Ovary (tissue), 9 donors: ENCODE results near the gene FUT4. TPM values are rescaled to one million over a fixed set of nuclear protein-coding genes. Genes with fewer than 3 reads are reported as not detected.

Experiments used
- DNase-seq, 5 donors: peaks; one replicate each; pipeline ENCODE4 v3.0.0-alpha.2; 2019 to 2020
- H3K27ac ChIP-seq, 2 donors: fragments of 200-600 bp; one replicate each; pipeline versions ENCODE4 v1.5.1 to v1.8.0; 2019 to 2022
- H3K27me3 ChIP-seq: fragments of 200-600 bp; one replicate; pipeline ENCODE4 v1.8.0; 2022
- H3K36me3 ChIP-seq: fragments of 200-600 bp; sonication (generic); one replicate; pipeline ENCODE4 v1.5.1; 2019
- H3K4me1 ChIP-seq: one replicate; pipeline ENCODE4 v1.8.1; 2013; ENCODE audit warnings: mild to moderate bottlenecking, moderate library complexity; ENCODE audit not compliant: insufficient read depth
- H3K4me3 ChIP-seq: fragments of 200-600 bp; sonication (generic); one replicate; pipeline ENCODE4 v1.5.1; 2017
- H3K9me3 ChIP-seq, 2 donors: fragments of 200-600 bp in 1 of 2; sonication (generic) in 1 of 2; one replicate each; pipeline versions ENCODE4 v1.5.1 to v1.8.1; 2013 to 2019; ENCODE audit warnings: mild to moderate bottlenecking in 1 of 2, moderate library complexity in 1 of 2
- CTCF ChIP-seq, 3 donors: fragments of 450-650 bp in 2 of 3; fragments of 200-600 bp in 1 of 3; IDR thresholded peaks; one replicate each; pipeline versions ENCODE4 v1.5.1 to v1.8.0; 2016 to 2022; ENCODE audit warnings: antibody characterized with exemption in 3 of 3, mild to moderate bottlenecking in 1 of 3
- EP300 ChIP-seq: sonication (generic); formaldehyde crosslinking; IDR thresholded peaks from one replicate; pipeline ENCODE4 v1.6.1; 2017; ENCODE audit warnings: antibody characterized with exemption
- POLR2A ChIP-seq: fragments of 450-650 bp; IDR thresholded peaks from one replicate; pipeline ENCODE4 v1.6.1; 2017; ENCODE audit warnings: antibody characterized with exemption, mild to moderate bottlenecking, moderate library complexity
- WGBS, 3 donors: extraction: QIAGEN DNeasy Blood & Tissue Kit in 1 of 3; methylation state at CpG; one replicate each; pipeline versions ENCODE4 v1.1.5 to v1.1.7; 2013 to 2017; 5-methylcytosine and 5-hydroxymethylcytosine counted together
- intact Hi-C, 4 donors: fragments of 100-400 bp; cut with DNase I; formaldehyde crosslinking; loops; one replicate each; pipeline versions ENCODE4 v1.11.0 to v1.15.1; 2022 to 2023
- polyA plus RNA-seq, 2 donors: library from polyadenylated mRNA; stranded (reverse); fragments of 200-250 nt in 1 of 2; fragments of 350-450 nt in 1 of 2; fragmentation: Illumina TruSeq in 1 of 2; extraction: RNeasy Lipid Tissue Mini Kit (QIAGEN cat#74804) in 1 of 2; gene quantifications; one replicate each; pipeline ENCODE4 v1.2.3, GENCODE V29; 2013 to 2014
- total RNA-seq, 7 donors: library from RNA; depleted of rRNA in 2 of 7; stranded (reverse); fragments of >200 nt in 2 of 7; fragmentation: NEBNext Ultra II Directional in 3 of 7; extraction: Animal tissue kit (Norgen Biotek cat#: 25700) in 3 of 7; gene quantifications; one replicate each; pipeline versions ENCODE4 v1.1.0 to v1.2.4, GENCODE V29; 2016 to 2023
- donor health status: DM: no; HTN: no; CAD: no; lungs with moderate emphysema.
- donor health status: DM: no; HTN: no; CAD: no.
- donor health status: Bipolar disorder and iron deficiency.
- donor health status: DM: yes; HTN: yes; CAD: no.
- donor health status: DM: no; HTN: no; CAD: no.
- donor health status: DM: yes; HTN: yes; CAD: no.

FUT4 gene
- total and polyA plus RNA-seq, 9 donors = 2.7 to 7.3 (median 5.7) TPM

GRCh38 chr11:94557421-94557820 lies 13.7 kb downstream of the FUT4 start:
- DNase-seq = no peak
- no peaks in the 10 kb centered on the region for H3K27me3 ChIP-seq
- no peak for TF ChIP-seq EP300
- no peak for TF ChIP-seq POLR2A
- no peak for TF ChIP-seq CTCF (IDR thresholded peaks at IDR 0.05)
- H3K9me3 ChIP-seq = no peaks in the 10 kb centered on the region
- no peak overlapping the region for H3K27ac ChIP-seq
- H3K4me3 ChIP-seq = no peak overlapping the region
- H3K36me3 ChIP-seq = no peaks in the 10 kb centered on the region
- intact Hi-C loops = no loop called here
- no peaks in the 10 kb centered on the region for H3K4me1 ChIP-seq

GRCh38 chr11:94557992-94558391 lies 14.3 kb downstream of the FUT4 start:
- H3K4me1 ChIP-seq = no peaks in the 10 kb centered on the region
- no peak overlapping the region for H3K27ac ChIP-seq
- DNase-seq = no peak
- no peaks in the 10 kb centered on the region for H3K36me3 ChIP-seq
- no peaks in the 10 kb centered on the region for H3K27me3 ChIP-seq
- intact Hi-C loops = no loop called here
- no peak for TF ChIP-seq CTCF (IDR thresholded peaks at IDR 0.05)
- no peak for TF ChIP-seq POLR2A
- no peak for TF ChIP-seq EP300
- 14 to 28% (median 23%) methylated on average over 1 of the region's 1 CpG for WGBS, 3 donors
- no peaks in the 10 kb centered on the region for H3K9me3 ChIP-seq
- no peak overlapping the region for H3K4me3 ChIP-seq

- H3K36me3 ChIP-seq = no peaks in the 10 kb centered on the region
- H3K4me3 ChIP-seq = no peak overlapping the region
- H3K27me3 ChIP-seq = no peaks in the 10 kb centered on the region
- TF ChIP-seq EP300 (no peak), POLR2A (no peak), CTCF (IDR thresholded peaks at IDR 0.05) (no peak)
- H3K27ac ChIP-seq = no peak overlapping the region
- H3K4me1 ChIP-seq = no peaks in the 10 kb centered on the region
- H3K9me3 ChIP-seq = no peaks in the 10 kb centered on the region
- intact Hi-C loops = no loop called here
- no peak for DNase-seq
- 93 to 100% (median 95%) methylated on average over 1 of the region's 1 CpG for WGBS, 3 donors
Observed at GRCh38 chr11:94558468-94558867, 14.7 kb downstream of the FUT4 start.

- DNase-seq = no peak
- Histone ChIP-seq H3K27me3 (no peaks in the 10 kb centered on the region), H3K27ac (no peak overlapping the region), H3K4me1 (no peaks in the 10 kb centered on the region), H3K4me3 (no peak overlapping the region), H3K36me3 (no peaks in the 10 kb centered on the region), H3K9me3 (no peaks in the 10 kb centered on the region)
- TF ChIP-seq CTCF (IDR thresholded peaks at IDR 0.05) = no peak
- no peak for TF ChIP-seq EP300
- TF ChIP-seq POLR2A = no peak
- intact Hi-C loops = no loop called here
- 96 to 98% (median 97%) methylated on average over 4 of the region's 4 CpGs for WGBS, 3 donors
Observed at GRCh38 chr11:94558932-94559331, 15.2 kb downstream of the FUT4 start.

- Histone ChIP-seq H3K4me3 (no peak overlapping the region), H3K27me3 (no peaks in the 10 kb centered on the region), H3K36me3 (no peaks in the 10 kb centered on the region), H3K9me3 (no peaks in the 10 kb centered on the region), H3K4me1 (no peaks in the 10 kb centered on the region), H3K27ac (no peak overlapping the region)
- TF ChIP-seq CTCF (IDR thresholded peaks at IDR 0.05) (no peak), POLR2A (no peak), EP300 (no peak)
- intact Hi-C loops = no loop called here
- DNase-seq = no peak
- 92 to 98% (median 95%) methylated on average over 2 of the region's 2 CpGs for WGBS, 3 donors
Observed at GRCh38 chr11:94559361-94559760, 15.6 kb downstream of the FUT4 start.
